Measurements from ENCODE around the gene ARHGAP4. TPM values are rescaled to one million over a fixed set of nuclear protein-coding genes. Genes with fewer than 3 reads are reported as not detected.

The ARHGAP4 gene
- total RNA-seq, 4 donors from 2014 or later: 44.9 to 52.4 (median 49.9) TPM

- Histone ChIP-seq H3K36me3 (no peaks in the 10 kb centered on the region), H3K27ac (no peak overlapping the region), H3K4me1 (no peaks in the 10 kb centered on the region), H3K27me3 (no peaks in the 10 kb centered on the region), H3K9me3 (no peaks in the 10 kb centered on the region), H3K4me3 (no peak overlapping the region)
- intact Hi-C loops (cut with DNase I; ENCODE audit: low total_unique reads) (no loop called here), in situ Hi-C loops (cut with MboI; ENCODE audit: low pct_ligation_motif_present in 1 of 4, low pct_unique_long_range_greater_than_20kb in 1 of 4, low sequenced_read_pairs in 3 of 4) (no loop called here)
- 66% methylated on average over 24 of the region's 29 CpGs; no CpG with 5 or more reads in 1 of the 2 donors for WGBS, 2 donors (ENCODE audit: low coverage in 1 of 2)
- no peak for DNase-seq
- TF ChIP-seq CTCF (IDR thresholded peaks at IDR 0.05) (no peak), POLR2AphosphoS5 (IDR thresholded peaks at IDR 0.05) (no peak), EP300 (IDR thresholded peaks at IDR 0.05; ENCODE audit: low read depth) (no peak), POLR2A (IDR thresholded peaks at IDR 0.05) (no peak)
Measured at GRCh38 chrX:153871946-153872878, 53.9 kb downstream of the ARHGAP4 start.

- intact Hi-C loops (cut with DNase I; ENCODE audit: low total_unique reads) (no loop called here), in situ Hi-C loops (cut with MboI; ENCODE audit: low pct_ligation_motif_present in 1 of 4, low pct_unique_long_range_greater_than_20kb in 1 of 4, low sequenced_read_pairs in 3 of 4) (no loop called here)
- H3K4me3 ChIP-seq: no peak overlapping the region
- no peaks in the 10 kb centered on the region for H3K27me3 ChIP-seq
- no peak for TF ChIP-seq EP300 (IDR thresholded peaks at IDR 0.05; ENCODE audit: low read depth)
- TF ChIP-seq CTCF (IDR thresholded peaks at IDR 0.05): no peak
- TF ChIP-seq POLR2A (IDR thresholded peaks at IDR 0.05): no peak
- TF ChIP-seq POLR2AphosphoS5 (IDR thresholded peaks at IDR 0.05): no peak
- no peaks in the 10 kb centered on the region for H3K9me3 ChIP-seq
- H3K4me1 ChIP-seq: no peaks in the 10 kb centered on the region
- 39% methylated on average over 6 of the region's 6 CpGs; no CpG with 5 or more reads in 1 of the 2 donors for WGBS, 2 donors (ENCODE audit: low coverage in 1 of 2)
- no peak overlapping the region for H3K27ac ChIP-seq
- no peaks in the 10 kb centered on the region for H3K36me3 ChIP-seq
- DNase-seq: no peak
Measured at GRCh38 chrX:153871451-153871850, 54.6 kb downstream of the ARHGAP4 start.

- in situ Hi-C loops (cut with MboI; ENCODE audit: low pct_ligation_motif_present in 1 of 4, low pct_unique_long_range_greater_than_20kb in 1 of 4, low sequenced_read_pairs in 3 of 4) (no loop called here), intact Hi-C loops (cut with DNase I; ENCODE audit: low total_unique reads) (no loop called here)
- no peaks in the 10 kb centered on the region for H3K4me1 ChIP-seq
- no peak overlapping the region for H3K27ac ChIP-seq
- DNase-seq: no peak
- no peak overlapping the region for H3K4me3 ChIP-seq
- no peaks in the 10 kb centered on the region for H3K36me3 ChIP-seq
- WGBS, 2 donors (ENCODE audit: low coverage in 1 of 2): 60% methylated on average over 21 of the region's 21 CpGs; no CpG with 5 or more reads in 1 of the 2 donors
- no peaks in the 10 kb centered on the region for H3K27me3 ChIP-seq
- TF ChIP-seq POLR2AphosphoS5 (IDR thresholded peaks at IDR 0.05) (no peak), EP300 (IDR thresholded peaks at IDR 0.05; ENCODE audit: low read depth) (no peak), CTCF (IDR thresholded peaks at IDR 0.05) (no peak), POLR2A (IDR thresholded peaks at IDR 0.05) (no peak)
- H3K9me3 ChIP-seq: no peaks in the 10 kb centered on the region
Measured at GRCh38 chrX:153870791-153871360, 55.2 kb downstream of the ARHGAP4 start.

DNA sequence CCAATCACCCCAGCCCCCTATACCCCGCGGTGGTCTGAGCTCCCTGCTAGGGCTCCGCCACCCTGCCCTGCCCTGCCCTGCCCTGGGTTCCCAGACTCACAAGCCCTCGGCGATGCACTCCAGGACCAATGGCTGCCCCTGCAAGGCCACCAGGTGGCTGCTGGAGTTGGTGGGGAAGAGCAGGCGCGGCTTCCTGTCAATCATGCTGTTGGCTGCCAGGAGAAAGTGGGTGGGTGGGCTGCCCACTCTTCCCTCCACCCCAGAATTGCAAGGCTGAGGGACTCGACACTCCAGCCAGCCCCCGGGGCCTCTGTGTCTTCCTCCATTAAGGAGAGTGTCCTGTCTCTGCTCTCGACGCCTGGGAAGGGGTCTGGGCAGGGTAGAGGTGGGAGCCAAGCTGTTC, 55.8 kb downstream of the ARHGAP4 start:
- intact Hi-C loops (cut with DNase I; ENCODE audit: low total_unique reads) (no loop called here), in situ Hi-C loops (cut with MboI; ENCODE audit: low pct_ligation_motif_present in 1 of 4, low pct_unique_long_range_greater_than_20kb in 1 of 4, low sequenced_read_pairs in 3 of 4) (no loop called here)
- TF ChIP-seq CTCF (IDR thresholded peaks at IDR 0.05): no peak
- TF ChIP-seq POLR2AphosphoS5 (IDR thresholded peaks at IDR 0.05): no peak
- no peak for TF ChIP-seq EP300 (IDR thresholded peaks at IDR 0.05; ENCODE audit: low read depth)
- TF ChIP-seq POLR2A (IDR thresholded peaks at IDR 0.05): no peak
- Histone ChIP-seq H3K27ac (no peak overlapping the region), H3K9me3 (no peaks in the 10 kb centered on the region), H3K4me3 (no peak overlapping the region), H3K4me1 (no peaks in the 10 kb centered on the region), H3K27me3 (no peaks in the 10 kb centered on the region), H3K36me3 (no peaks in the 10 kb centered on the region)
- WGBS, 2 donors (ENCODE audit: low coverage in 1 of 2): 69% methylated on average over 10 of the region's 11 CpGs; no CpG with 5 or more reads in 1 of the 2 donors
- DNase-seq: no peak
